Measurements from ENCODE around the gene PEMT.

GRCh38 chr17:17531156-17531555 is 60.4 kb downstream of the PEMT start:
- TF ChIP-seq CTCF (IDR thresholded peaks at IDR 0.05): no peak
- no peak for TF ChIP-seq POLR2AphosphoS5 (IDR thresholded peaks at IDR 0.05)

All from esophagus muscularis mucosa (tissue), 3 donors.